Stimulated activated CD4-positive, alpha-beta T cell treated with anti-CD3 and anti-CD28 coated beads, Interleukin-12 subunit alpha, Interleukin-12 subunit beta, amount 100 ng/mL, for 4 hours (primary cell): ENCODE data around the gene FCHO1.

Source experiments
- DNase-seq: peaks from one replicate; pipeline ENCODE4 v3.0.0-alpha.2; 2020

FCHO1 gene

DNA sequence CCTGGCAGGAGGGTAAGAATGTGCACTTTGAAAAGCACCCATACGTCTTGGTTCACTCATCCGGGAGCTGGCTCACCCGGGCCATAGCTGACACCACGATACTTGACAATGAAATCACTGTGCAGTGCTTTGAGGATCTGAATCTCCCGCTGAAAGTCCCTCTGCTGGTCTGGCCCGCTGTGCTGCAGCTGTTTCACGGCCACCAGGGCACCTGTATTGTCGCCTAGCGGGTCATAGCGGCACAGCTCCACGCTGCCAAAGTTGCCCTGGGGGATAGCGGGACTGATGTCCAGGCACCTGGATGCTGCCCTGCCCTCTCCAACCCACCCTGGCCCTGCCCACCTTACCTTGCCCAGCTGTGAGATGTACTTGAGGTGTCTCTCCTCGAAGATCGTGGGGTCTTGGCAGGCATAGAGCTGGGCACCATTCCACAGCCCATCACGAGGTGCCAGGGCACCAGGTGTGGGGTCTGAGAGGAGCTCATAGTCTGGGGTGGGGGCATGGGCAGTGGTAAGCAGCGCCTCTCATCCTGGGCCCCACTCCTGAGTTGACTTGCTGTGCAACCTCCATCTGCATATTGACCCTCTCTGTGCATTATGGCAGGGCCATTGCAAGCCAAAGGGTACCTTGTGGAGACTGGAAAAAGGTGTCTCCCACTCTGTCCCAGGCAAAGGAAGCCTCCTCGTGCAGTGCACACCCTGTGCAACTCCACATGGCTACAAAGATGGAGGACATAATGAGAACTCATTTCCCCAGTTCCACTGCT lies 81.3 kb downstream of the FCHO1 start:
- no peak for DNase-seq

DNA sequence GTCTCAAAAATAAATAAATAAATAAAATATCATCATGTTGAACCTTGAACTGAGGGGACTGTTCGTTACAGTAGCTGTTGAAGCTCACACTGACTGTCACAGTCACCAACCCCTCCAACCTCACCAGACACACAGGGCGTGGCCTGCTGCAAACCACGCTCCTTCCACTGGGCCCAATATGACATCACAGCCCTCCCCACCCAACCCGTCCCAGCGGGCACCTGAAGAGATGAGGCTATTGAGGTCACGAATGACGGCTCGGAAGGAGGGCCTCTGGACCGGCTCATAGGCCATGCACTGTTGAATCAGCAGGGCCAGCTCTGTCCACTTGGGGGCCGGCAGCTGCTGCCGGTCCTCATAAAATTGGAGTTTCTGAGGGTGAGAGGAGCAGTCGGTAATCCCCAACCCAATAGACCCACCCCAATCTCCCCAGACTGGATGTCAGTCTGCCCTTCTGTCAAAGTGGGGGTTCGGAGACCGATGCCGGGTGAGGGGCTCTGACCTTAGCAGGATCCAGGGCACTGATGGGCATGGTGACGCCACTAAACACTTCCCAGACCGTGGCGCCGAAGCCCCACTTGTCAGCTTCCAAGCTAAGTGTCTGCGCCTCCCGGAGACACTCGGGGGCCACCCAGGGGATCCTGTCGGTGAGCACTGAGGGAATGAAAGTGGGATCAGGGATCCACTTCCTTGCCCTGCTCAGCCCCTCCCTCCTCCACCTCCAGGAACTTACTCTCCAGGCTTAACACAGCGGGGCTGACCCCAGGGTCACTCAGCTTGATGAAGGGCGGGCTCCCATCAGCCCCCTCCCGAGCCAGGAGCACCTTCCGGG lies 83.3 kb downstream of the FCHO1 start:
- no peak for DNase-seq

DNA sequence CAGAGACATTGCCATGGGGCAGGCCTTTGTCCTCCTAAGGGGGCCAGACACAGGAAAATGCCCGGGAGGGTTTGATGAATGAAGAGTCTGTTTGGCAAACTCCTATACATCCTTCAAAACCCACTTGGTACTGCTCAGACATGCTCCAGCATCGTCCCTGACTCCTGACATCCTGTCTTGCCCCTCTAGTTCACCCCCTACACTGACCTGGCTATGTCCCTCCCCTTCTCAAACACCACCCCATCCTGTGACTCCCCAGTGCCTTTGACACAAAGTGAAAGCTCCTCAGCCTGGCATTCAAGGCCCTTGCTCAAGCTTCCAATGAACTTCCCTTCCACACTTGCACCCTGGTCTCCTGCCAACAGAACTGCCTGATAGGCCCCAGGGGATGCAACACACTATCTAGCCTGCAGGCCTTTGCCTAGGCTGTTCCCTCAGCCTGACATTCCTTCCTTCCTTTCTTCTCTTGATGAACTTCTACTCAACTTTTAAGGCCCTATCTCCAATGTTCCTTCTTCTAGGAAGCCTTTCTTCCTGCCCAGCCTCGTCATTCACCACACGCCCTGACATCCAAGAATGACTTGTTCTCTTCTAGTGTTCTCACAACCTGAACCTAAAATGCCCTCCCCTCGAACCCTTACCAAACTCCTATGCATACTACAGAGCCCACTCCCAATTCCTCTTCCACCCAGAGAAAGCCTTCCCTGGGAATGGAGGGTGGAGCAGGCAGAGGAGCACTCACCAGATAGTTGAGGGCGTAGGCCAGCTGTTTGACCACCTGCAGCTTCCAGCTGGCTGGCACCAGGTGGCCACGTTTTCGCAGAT lies 84.1 kb downstream of the FCHO1 start:
- no peak for DNase-seq

DNA sequence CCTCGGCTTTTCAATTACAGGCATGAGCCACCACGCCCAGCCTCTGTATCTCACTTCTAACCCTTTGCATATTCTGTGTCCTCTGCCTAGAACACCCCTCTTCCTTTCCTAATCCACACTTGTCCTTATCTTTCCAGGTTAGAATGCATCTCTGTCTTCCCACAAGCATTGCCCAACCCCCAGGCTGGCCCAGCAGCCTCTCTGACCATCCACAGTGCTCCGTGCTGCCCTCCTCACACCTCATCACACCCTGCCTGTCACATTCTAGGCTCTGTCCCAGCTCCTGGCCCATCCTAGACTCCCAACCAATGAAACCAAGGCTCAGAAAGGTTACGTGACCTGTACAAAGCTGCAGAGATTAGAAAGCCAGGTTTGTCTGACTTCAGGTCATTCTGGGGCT lies 85.3 kb downstream of the FCHO1 start:
- DNase-seq = no peak

DNA sequence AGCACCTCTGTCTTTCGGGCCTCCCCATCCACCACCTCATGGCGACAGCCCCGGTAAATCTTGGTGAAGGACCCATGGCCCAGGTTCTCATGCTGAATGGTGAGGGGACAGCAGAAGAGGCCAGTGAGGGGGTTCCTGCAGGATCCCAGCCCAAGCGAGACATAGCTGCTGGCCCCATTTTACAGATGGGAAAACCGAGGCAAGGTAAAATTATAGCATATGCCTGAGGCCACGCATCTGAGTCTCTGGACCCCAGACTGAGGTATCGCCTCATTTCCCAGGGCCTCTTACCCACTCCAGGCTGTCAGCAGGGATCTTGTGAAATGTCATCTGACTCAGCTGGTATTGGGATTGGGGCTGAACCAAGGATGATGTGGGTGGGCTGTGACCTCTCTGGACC lies 86.7 kb downstream of the FCHO1 start:
- no peak for DNase-seq
